SK-N-SH (cell line): ENCODE measurements around the gene PTGDS. TPM values are rescaled to one million over a fixed set of nuclear protein-coding genes. Genes with fewer than 3 reads are reported as not detected.

Source experiments
- CTCF ChIA-PET: fragments of 300-600, 350-600 bp; formaldehyde crosslinking; extraction: SDS; loops from one replicate; lab custom pipeline; 2021; lab: Yijun Ruan, JAX
- POLR2A ChIA-PET: fragments of 350-600 bp; sonication (Branson Sonifier 250); formaldehyde crosslinking; extraction: SDS; loops from one replicate; lab custom pipeline; 2020; ENCODE audit warnings: antibody characterized with exemption, inconsistent platforms; lab: Yijun Ruan, JAX
- DNase-seq: peaks from one replicate; pipeline ENCODE4 v3.0.0; 2012
- H2AFZ ChIP-seq: fragments of 200-600 bp; sonication (generic); 2 replicates; pipeline ENCODE4 v1.8.1; 2016; ENCODE audit warnings: antibody characterized with exemption, mild to moderate bottlenecking, low read depth
- H3F3A ChIP-seq: fragments of 200-600 bp; sonication (generic); replicated peaks from 2 replicates; pipeline ENCODE3; 2016; ENCODE audit warnings: antibody characterized with exemption, mild to moderate bottlenecking; ENCODE audit not compliant: insufficient read depth
- H3K27ac ChIP-seq, 2 experiments: fragments of 200-500 bp in 1 of 2; fragments of 200-600 bp in 1 of 2; sonication (Bioruptor generic) in 1 of 2; sonication (generic), shearing (Covaris generic) in 1 of 2; 2 replicates each; pipeline versions ENCODE4 v1.5.1 to v1.6.1; 2014 to 2016; ENCODE audit warnings: low read depth in 2 of 2, inconsistent platforms in 1 of 2, low read length in 1 of 2, mild to moderate bottlenecking in 1 of 2, mixed read lengths in 1 of 2
- H3K27me3 ChIP-seq: fragments of 200-600 bp; sonication (generic), shearing (Covaris generic); 2 replicates; pipeline ENCODE4 v1.6.1; 2016; ENCODE audit warnings: mixed run types; ENCODE audit not compliant: insufficient read depth
- H3K36me3 ChIP-seq, 2 experiments: fragments of 200-500 bp in 1 of 2; fragments of 200-600 bp in 1 of 2; sonication (Bioruptor generic) in 1 of 2; sonication (generic) in 1 of 2; replicated peaks in 1 of 2; 2 replicates each; pipeline versions ENCODE3 to v1.5.1; 2014 to 2016; ENCODE audit warnings: low read length in 1 of 2, mild to moderate bottlenecking in 1 of 2; ENCODE audit not compliant: insufficient read depth in 2 of 2, control insufficient read depth in 1 of 2
- H3K4me1 ChIP-seq, 2 experiments: fragments of 200-500 bp in 1 of 2; fragments of 200-600 bp in 1 of 2; sonication (Bioruptor generic) in 1 of 2; sonication (generic), shearing (Covaris generic) in 1 of 2; 2 replicates each; pipeline versions ENCODE4 v1.5.1 to v1.6.1; 2014 to 2016; ENCODE audit warnings: low read depth in 1 of 2, low read length in 1 of 2, mixed run types in 1 of 2; ENCODE audit not compliant: insufficient read depth in 2 of 2, control insufficient read depth in 1 of 2
- H3K4me2 ChIP-seq: fragments of 200-600 bp; sonication (generic), shearing (Covaris generic); 2 replicates; pipeline ENCODE4 v1.6.1; 2017; ENCODE audit warnings: mixed run types
- H3K4me3 ChIP-seq, 2 experiments: fragments of 200-500 bp in 1 of 2; fragments of 200-600 bp in 1 of 2; sonication (Bioruptor generic) in 1 of 2; sonication (generic), shearing (Covaris generic) in 1 of 2; 2 replicates each; pipeline versions ENCODE4 v1.5.1 to v1.8.1; 2014 to 2016; ENCODE audit warnings: low read depth in 2 of 2, inconsistent platforms in 1 of 2, low read length in 1 of 2, mild to moderate bottlenecking in 1 of 2, mixed read lengths in 1 of 2, moderate library complexity in 1 of 2
- H3K79me2 ChIP-seq: fragments of 200-600 bp; sonication (generic); 2 replicates; pipeline ENCODE4 v1.8.1; 2017; ENCODE audit warnings: mild to moderate bottlenecking; ENCODE audit not compliant: insufficient read depth
- H3K9ac ChIP-seq: fragments of 200-600 bp; sonication (generic); 2 replicates; pipeline ENCODE4 v1.6.1; 2017; ENCODE audit warnings: mixed run types
- H3K9me2 ChIP-seq: fragments of 200-600 bp; sonication (generic); 2 replicates; pipeline ENCODE4 v1.6.1; 2017; ENCODE audit warnings: mixed run types
- H3K9me3 ChIP-seq: fragments of 200-600 bp; sonication (generic); 2 replicates; pipeline ENCODE4 v1.6.1; 2017; ENCODE audit warnings: mixed run types, mild to moderate bottlenecking, moderate library complexity
- H4K20me1 ChIP-seq: fragments of 200-600 bp; sonication (generic); 2 replicates; pipeline ENCODE4 v1.6.1; 2017; ENCODE audit warnings: mild to moderate bottlenecking, mixed run types; ENCODE audit not compliant: insufficient read depth
- ELF1 ChIP-seq: IDR thresholded peaks from 2 replicates; pipeline ENCODE4 v1.4.0; 2012
- EZH2phosphoT487 ChIP-seq: fragments of 200-600 bp; sonication (generic); IDR thresholded peaks from 2 replicates; pipeline ENCODE4 v1.6.1; 2017; ENCODE audit warnings: low read depth, mixed run types, mild to moderate bottlenecking, antibody characterized with exemption, moderate library complexity, borderline replicate concordance
- FOSL2 ChIP-seq: IDR thresholded peaks from 2 replicates; pipeline ENCODE4 v1.4.0; 2012; ENCODE audit warnings: low read depth, mild to moderate bottlenecking, moderate library complexity, borderline replicate concordance
- FOXJ3 ChIP-seq: sonication (generic); formaldehyde crosslinking; IDR thresholded peaks from 2 replicates; pipeline ENCODE4 v1.5.1; 2020; ENCODE audit warnings: mild to moderate bottlenecking, missing genetic modification reagents
- FOXM1 ChIP-seq: IDR thresholded peaks from 2 replicates; pipeline ENCODE4 v1.4.0; 2012; ENCODE audit warnings: low read depth, mild to moderate bottlenecking
- MXI1 ChIP-seq: IDR thresholded peaks from 2 replicates; pipeline ENCODE4 v1.6.1; 2012; ENCODE audit warnings: mild to moderate bottlenecking, low read depth, low read length, improper control_type of control experiment
- NRF1 ChIP-seq: IDR thresholded peaks from 2 replicates; pipeline ENCODE4 v1.6.1; 2012; ENCODE audit warnings: low read depth, mild to moderate bottlenecking, low read length
- RCOR1 ChIP-seq: fragments of 150-350 bp; IDR thresholded peaks from 2 replicates; pipeline ENCODE4 v1.6.1; 2017; ENCODE audit warnings: antibody characterized with exemption, low read length
- RFX5 ChIP-seq: IDR thresholded peaks from 2 replicates; pipeline ENCODE4 v1.6.1; 2012; ENCODE audit warnings: mild to moderate bottlenecking, improper control_type of control experiment, low read length
- RXRA ChIP-seq: IDR thresholded peaks from 2 replicates; pipeline ENCODE4 v1.4.0; 2012; ENCODE audit warnings: low read depth, mild to moderate bottlenecking, borderline replicate concordance
- SMC3 ChIP-seq: IDR thresholded peaks from 2 replicates; pipeline ENCODE4 v1.6.1; 2012; ENCODE audit warnings: low read depth, low read length, improper control_type of control experiment
- TAF1 ChIP-seq: IDR thresholded peaks from 2 replicates; pipeline ENCODE4 v1.6.1; 2012; ENCODE audit warnings: low read depth, mild to moderate bottlenecking, low read length, moderate library complexity, borderline replicate concordance
- TCF12 ChIP-seq: IDR thresholded peaks from 2 replicates; pipeline ENCODE4 v1.4.0; 2012
- TEAD4 ChIP-seq: IDR thresholded peaks from 2 replicates; pipeline ENCODE4 v1.4.0; 2012; ENCODE audit warnings: mild to moderate bottlenecking, borderline replicate concordance; ENCODE audit not compliant: insufficient read depth
- YY1 ChIP-seq: IDR thresholded peaks from 2 replicates; pipeline ENCODE4 v1.4.0; 2012; ENCODE audit warnings: low read depth, mild to moderate bottlenecking
- WGBS: methylation state at CpG from one replicate; pipeline ENCODE4 v1.1.6; 2017; ENCODE audit warnings: low lambda C conversion rate; 5-methylcytosine and 5-hydroxymethylcytosine counted together
- polyA plus RNA-seq, 3 experiments: library from polyadenylated mRNA; depleted of rRNA; stranded (reverse); fragments of >200 nt; gene quantifications; 2 replicates each; pipeline ENCODE4 v1.2.3, GENCODE V29; 2012
- TF ChIP-seq, protein P1 (sequence below): IDR thresholded peaks from 2 replicates; pipeline ENCODE4 v1.4.0; 2012; ENCODE audit warnings: low read depth
- TF ChIP-seq, protein P2 (sequence below): IDR thresholded peaks from 2 replicates; pipeline ENCODE4 v1.6.1; 2012; ENCODE audit warnings: mild to moderate bottlenecking, low read depth, low read length, moderate library complexity

The PTGDS gene
- polyA plus RNA-seq, 1 of the 3 experiments (the other 2 are of a cell fraction): not detected

DNA sequence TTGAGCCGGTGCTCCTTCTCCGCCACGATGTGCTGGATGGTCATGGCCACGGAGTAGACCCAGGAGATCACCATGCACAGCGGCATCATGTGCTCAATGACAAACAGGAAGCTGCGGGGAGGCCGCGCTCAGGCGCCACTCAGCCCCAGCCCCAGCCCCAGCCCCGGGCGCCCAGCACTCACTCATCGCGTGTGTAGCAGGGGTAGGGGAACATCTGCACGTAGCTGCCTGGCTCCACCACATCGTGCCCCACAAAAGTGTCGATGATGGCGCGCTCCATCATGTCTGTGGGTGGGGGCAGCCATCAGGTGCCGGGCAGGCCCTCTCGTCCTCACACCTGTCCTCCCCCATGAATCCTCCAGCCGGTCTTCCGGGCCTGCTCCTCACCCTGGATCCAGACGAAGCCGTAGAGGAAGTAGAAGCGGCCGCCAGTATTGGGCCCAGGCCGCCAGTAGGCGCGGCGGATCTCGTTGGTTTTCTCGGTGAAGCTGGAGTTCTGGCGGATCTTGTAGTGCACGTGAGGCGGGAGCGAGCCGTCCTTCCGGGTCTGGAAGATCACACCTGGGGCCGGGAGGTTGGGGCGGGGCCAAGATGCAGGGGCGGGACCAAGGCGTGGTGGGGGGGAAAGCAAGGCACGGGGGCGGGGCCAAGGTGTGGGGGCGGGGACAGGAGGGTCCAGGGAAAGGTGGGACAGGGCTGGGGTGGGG, 40.6 kb downstream of the PTGDS start (continued):
- no peak for TF ChIP-seq YY1
- TF ChIP-seq TCF12: no peak

DNA sequence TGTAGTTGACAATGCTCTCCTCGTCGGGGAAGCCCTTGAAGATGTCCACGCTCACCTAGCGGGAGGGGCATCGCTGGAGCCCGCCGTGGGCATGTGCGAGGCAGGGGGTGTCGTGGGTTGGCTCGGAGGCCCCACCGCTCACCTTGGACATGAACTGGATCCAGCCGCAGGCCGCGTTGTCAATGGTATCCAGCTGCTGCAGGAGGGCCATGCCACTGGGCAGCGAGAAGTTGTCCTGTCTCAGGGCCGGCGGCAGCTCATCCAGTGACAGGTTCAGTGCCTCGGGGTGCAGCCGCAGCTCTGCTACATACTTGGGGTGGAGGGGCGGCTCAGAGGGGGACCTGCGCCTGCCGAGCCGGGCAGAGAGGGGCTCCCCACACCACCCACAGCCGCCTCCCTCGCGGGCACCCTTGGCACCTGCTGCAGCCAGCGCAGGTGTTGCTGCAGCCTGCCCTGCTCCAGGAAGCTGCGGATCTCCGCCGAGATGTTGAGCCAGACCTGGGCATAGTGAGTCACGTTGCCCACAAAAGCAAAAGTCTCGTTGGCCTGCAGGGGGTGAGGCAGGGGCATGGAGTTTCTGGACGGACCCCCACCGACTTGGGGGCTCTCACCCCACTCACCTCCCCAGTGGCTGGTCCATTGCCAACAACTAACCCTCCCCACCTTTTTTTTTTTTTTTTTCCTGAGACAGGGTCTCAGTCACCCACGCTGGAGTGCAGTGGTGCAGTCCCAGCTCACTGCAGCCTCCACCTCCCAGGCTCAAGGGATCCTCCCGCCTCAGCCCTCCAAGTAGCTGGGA, 41.7 kb downstream of the PTGDS start:
- Histone ChIP-seq H3K4me1 (no peaks in the 10 kb centered on the region), H3F3A (no peaks in the 10 kb centered on the region), H3K4me2 (no peak overlapping the region), H3K79me2 (no peaks in the 10 kb centered on the region), H3K27ac (no peak overlapping the region), H3K9ac (no peak overlapping the region), H2AFZ (no peak overlapping the region), H3K36me3 (peaks cover 0 to 13% of the 10 kb centered on the region in 2 experiments), H3K27me3 (no peaks in the 10 kb centered on the region), H3K9me2 (no peaks in the 10 kb centered on the region), H3K9me3 (no peaks in the 10 kb centered on the region), H3K4me3 (no peak overlapping the region), H4K20me1 (0 out of 2 replicates have a peak, but pooled peaks cover 4% of the 10 kb centered on the region)
- CTCF ChIA-PET: interaction anchor here (0.6 to 2.1 kb wide), 5 partner anchors 10 to 71 kb away, joined by 3 to 7 read pairs (median 5); partner anchors contain the start of gene ABCA2
- TF ChIP-seq YY1 (no peak), RXRA (no peak), FOXM1 (no peak), SMC3 (no peak), FOXJ3 (no peak), NRF1 (no peak), TAF1 (no peak), FOSL2 (no peak), MXI1 (no peak), RFX5 (no peak), TEAD4 (no peak), RCOR1 (no peak), EZH2phosphoT487 (no peak), ELF1 (no peak)
- TF ChIP-seq, protein P1, sequence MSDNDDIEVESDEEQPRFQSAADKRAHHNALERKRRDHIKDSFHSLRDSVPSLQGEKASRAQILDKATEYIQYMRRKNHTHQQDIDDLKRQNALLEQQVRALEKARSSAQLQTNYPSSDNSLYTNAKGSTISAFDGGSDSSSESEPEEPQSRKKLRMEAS: no peak
- TF ChIP-seq, protein P2, sequence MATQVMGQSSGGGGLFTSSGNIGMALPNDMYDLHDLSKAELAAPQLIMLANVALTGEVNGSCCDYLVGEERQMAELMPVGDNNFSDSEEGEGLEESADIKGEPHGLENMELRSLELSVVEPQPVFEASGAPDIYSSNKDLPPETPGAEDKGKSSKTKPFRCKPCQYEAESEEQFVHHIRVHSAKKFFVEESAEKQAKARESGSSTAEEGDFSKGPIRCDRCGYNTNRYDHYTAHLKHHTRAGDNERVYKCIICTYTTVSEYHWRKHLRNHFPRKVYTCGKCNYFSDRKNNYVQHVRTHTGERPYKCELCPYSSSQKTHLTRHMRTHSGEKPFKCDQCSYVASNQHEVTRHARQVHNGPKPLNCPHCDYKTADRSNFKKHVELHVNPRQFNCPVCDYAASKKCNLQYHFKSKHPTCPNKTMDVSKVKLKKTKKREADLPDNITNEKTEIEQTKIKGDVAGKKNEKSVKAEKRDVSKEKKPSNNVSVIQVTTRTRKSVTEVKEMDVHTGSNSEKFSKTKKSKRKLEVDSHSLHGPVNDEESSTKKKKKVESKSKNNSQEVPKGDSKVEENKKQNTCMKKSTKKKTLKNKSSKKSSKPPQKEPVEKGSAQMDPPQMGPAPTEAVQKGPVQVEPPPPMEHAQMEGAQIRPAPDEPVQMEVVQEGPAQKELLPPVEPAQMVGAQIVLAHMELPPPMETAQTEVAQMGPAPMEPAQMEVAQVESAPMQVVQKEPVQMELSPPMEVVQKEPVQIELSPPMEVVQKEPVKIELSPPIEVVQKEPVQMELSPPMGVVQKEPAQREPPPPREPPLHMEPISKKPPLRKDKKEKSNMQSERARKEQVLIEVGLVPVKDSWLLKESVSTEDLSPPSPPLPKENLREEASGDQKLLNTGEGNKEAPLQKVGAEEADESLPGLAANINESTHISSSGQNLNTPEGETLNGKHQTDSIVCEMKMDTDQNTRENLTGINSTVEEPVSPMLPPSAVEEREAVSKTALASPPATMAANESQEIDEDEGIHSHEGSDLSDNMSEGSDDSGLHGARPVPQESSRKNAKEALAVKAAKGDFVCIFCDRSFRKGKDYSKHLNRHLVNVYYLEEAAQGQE: no peak
- POLR2A ChIA-PET: interaction anchor here (0.6 kb wide), 1 partner anchor 10 kb away, joined by 3 read pairs; no protein-coding TSS in a partner anchor
- WGBS: 80% methylated on average over 13 of the region's 36 CpGs
- no peak for DNase-seq
